SU-DHL-6 (cell line): Measurements from ENCODE around the gene GDPGP1.
A peak's percentile ranks its signal among the peaks of the same experiment; 100 is the strongest.

ENCODE experiments used
- H2AFZ ChIP-seq: fragments of 200-600 bp; sonication (generic); 2 replicates; pipeline ENCODE4 v1.6.1; 2014; ENCODE audit warnings: low read depth, mild to moderate bottlenecking, moderate library complexity, mixed read lengths, antibody characterized with exemption, low read length; ENCODE audit not compliant: severe bottlenecking
- H3F3A ChIP-seq: fragments of 200-600 bp; shearing (Covaris generic); 2 replicates; pipeline ENCODE4 v1.6.0; 2016; ENCODE audit warnings: antibody characterized with exemption, mild to moderate bottlenecking; ENCODE audit not compliant: insufficient read depth
- H3K27ac ChIP-seq: fragments of 200-600 bp; sonication (generic); 2 replicates; pipeline ENCODE4 v1.5.1; 2016; ENCODE audit warnings: low read depth, mild to moderate bottlenecking, low read length, moderate library complexity, mixed read lengths
- H3K27me3 ChIP-seq: fragments of 200-600 bp; sonication (generic), shearing (Covaris generic); 2 replicates; pipeline ENCODE4 v1.6.0; 2014; ENCODE audit warnings: mild to moderate bottlenecking, low read length
- H3K36me3 ChIP-seq: fragments of 200-600 bp; sonication (generic); 2 replicates; pipeline ENCODE4 v1.6.1; 2014; ENCODE audit warnings: mild to moderate bottlenecking, low read length, mixed read lengths
- H3K4me2 ChIP-seq: fragments of 300-600, 200-600 bp; shearing (Covaris generic), sonication (generic); 2 replicates; pipeline ENCODE4 v1.6.0; 2014; ENCODE audit warnings: low read length, low read depth, mild to moderate bottlenecking; ENCODE audit not compliant: poor library complexity, severe bottlenecking
- H3K4me3 ChIP-seq: fragments of 200-600 bp; sonication (generic); 2 replicates; pipeline ENCODE4 v1.5.1; 2014; ENCODE audit warnings: antibody characterized with exemption, low read length, mild to moderate bottlenecking, mixed read lengths; ENCODE audit not compliant: insufficient read depth, poor library complexity, severe bottlenecking
- H3K79me2 ChIP-seq: fragments of 200-600 bp; sonication (generic); 2 replicates; pipeline ENCODE4 v1.6.1; 2014; ENCODE audit warnings: mild to moderate bottlenecking, low read length, moderate library complexity; ENCODE audit not compliant: insufficient read depth
- H3K9ac ChIP-seq: fragments of 200-600 bp; sonication (generic); 2 replicates; pipeline ENCODE4 v1.7.0; 2014; ENCODE audit warnings: mild to moderate bottlenecking, low read length
- H3K9me2 ChIP-seq: fragments of 200-600 bp; sonication (generic); replicated peaks from 2 replicates; pipeline ENCODE4 v1.6.1; 2014; ENCODE audit warnings: low read length; ENCODE audit not compliant: insufficient read depth
- H3K9me3 ChIP-seq: fragments of 200-600 bp; sonication (generic); 2 replicates; pipeline ENCODE4 v1.6.1; 2014; ENCODE audit warnings: low read length, mixed read lengths; ENCODE audit not compliant: insufficient read depth
- H4K20me1 ChIP-seq: fragments of 200-600 bp; sonication (generic); 2 replicates; pipeline ENCODE4 v1.6.1; 2014; ENCODE audit warnings: low read depth, mild to moderate bottlenecking, antibody characterized with exemption, low read length, moderate library complexity, mixed read lengths
- EZH2phosphoT487 ChIP-seq: fragments of 200-600 bp; sonication (generic), shearing (Covaris generic); conservative IDR thresholded peaks from 2 replicates; pipeline ENCODE4 v1.6.1; 2018; ENCODE audit warnings: mild to moderate bottlenecking, antibody characterized with exemption, low read length, moderate library complexity, mixed read lengths
- TF ChIP-seq, protein P1 (sequence below): fragments of 200-600 bp; sonication (generic); IDR thresholded peaks from one replicate; pipeline ENCODE4 v1.5.1; 2017; ENCODE audit warnings: antibody characterized with exemption, mild to moderate bottlenecking, low read length, moderate library complexity; ENCODE audit not compliant: insufficient read depth, poor library complexity, severe bottlenecking

Gene GDPGP1

DNA sequence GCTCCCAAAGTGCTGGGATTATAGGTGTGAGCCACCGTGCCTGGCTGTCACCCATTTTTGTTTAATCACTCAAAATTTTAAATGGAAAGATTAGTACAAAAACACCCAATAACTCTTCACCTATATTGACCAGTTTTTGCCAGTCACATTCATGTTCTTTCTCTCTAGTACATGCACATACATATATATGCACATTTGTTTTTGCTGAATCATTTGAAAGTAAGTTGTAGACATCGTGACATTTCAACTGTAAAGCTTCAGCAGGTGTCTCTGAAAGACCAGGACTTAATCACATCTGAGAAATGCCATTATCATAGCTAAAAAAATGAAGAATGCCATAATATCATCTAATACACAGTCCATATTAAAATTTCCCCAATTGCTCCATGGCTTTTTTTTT lies 39.4 kb upstream of the GDPGP1 start:
- Histone ChIP-seq H3K27ac (no peak overlapping the region), H3K9me3 (no peaks in the 10 kb centered on the region), H4K20me1 (no peaks in the 10 kb centered on the region), H2AFZ (no peak overlapping the region), H3K4me3 (no peak overlapping the region), H3F3A (peaks cover 11% of the 10 kb centered on the region), H3K9ac (no peak overlapping the region), H3K4me2 (no peak overlapping the region), H3K79me2 (no peaks in the 10 kb centered on the region), H3K27me3 (no peaks in the 10 kb centered on the region), H3K9me2 (no peaks in the 10 kb centered on the region), H3K36me3 (no peaks in the 10 kb centered on the region)
- no peak for TF ChIP-seq EZH2phosphoT487
- TF ChIP-seq, protein P1, sequence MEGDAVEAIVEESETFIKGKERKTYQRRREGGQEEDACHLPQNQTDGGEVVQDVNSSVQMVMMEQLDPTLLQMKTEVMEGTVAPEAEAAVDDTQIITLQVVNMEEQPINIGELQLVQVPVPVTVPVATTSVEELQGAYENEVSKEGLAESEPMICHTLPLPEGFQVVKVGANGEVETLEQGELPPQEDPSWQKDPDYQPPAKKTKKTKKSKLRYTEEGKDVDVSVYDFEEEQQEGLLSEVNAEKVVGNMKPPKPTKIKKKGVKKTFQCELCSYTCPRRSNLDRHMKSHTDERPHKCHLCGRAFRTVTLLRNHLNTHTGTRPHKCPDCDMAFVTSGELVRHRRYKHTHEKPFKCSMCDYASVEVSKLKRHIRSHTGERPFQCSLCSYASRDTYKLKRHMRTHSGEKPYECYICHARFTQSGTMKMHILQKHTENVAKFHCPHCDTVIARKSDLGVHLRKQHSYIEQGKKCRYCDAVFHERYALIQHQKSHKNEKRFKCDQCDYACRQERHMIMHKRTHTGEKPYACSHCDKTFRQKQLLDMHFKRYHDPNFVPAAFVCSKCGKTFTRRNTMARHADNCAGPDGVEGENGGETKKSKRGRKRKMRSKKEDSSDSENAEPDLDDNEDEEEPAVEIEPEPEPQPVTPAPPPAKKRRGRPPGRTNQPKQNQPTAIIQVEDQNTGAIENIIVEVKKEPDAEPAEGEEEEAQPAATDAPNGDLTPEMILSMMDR, result no peak

DNA sequence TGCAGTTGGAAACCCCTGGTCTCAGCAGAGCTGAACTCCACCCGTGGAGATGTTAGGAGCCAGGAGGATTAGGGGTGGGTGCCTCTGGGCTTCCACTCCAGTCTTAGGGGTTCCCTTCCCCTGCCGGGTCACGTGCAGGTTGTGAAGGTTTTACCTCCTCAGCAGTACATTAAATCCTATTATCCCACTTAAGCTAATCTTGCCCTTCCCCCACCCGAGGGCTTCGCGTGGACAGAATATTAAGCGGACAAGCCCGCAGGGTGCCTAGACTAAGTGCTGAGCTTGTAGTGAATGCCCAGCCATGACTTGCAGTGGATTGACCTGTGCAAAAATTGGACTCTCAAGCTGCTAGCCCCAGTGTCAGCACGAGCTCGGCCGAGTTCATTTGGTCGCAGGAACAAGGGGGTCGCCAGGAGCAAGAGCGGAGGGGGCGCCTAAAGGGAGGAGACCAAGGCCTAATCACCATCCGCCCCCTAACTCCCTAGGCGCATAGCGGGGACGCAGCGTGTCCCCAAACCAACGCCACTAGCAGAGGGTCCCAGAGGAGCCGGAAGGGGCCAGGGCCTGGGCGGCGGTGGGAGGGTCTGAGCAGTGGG lies 33.4 kb upstream of the GDPGP1 start:
- no peaks in the 10 kb centered on the region for H3K27me3 ChIP-seq
- H3K9me2 ChIP-seq, result no peaks in the 10 kb centered on the region
- H3K27ac ChIP-seq, result no peak overlapping the region
- TF ChIP-seq, protein P1, result no peak
- TF ChIP-seq EZH2phosphoT487, result no peak
- H3K36me3 ChIP-seq, result no peaks in the 10 kb centered on the region
- H3F3A ChIP-seq, result peaks cover 7% of the 10 kb centered on the region; the same call in 1 of the 2 replicates
- H3K9ac ChIP-seq, result peak overlapping the region; percentile 68
- H3K79me2 ChIP-seq, result no peaks in the 10 kb centered on the region
- no peaks in the 10 kb centered on the region for H3K9me3 ChIP-seq
- peak overlapping the region; percentile 77 for H3K4me3 ChIP-seq
- no peaks in the 10 kb centered on the region for H4K20me1 ChIP-seq
- H2AFZ ChIP-seq, result peak overlapping the region; percentile 98
- H3K4me2 ChIP-seq, result peak overlapping the region; percentile 62

DNA sequence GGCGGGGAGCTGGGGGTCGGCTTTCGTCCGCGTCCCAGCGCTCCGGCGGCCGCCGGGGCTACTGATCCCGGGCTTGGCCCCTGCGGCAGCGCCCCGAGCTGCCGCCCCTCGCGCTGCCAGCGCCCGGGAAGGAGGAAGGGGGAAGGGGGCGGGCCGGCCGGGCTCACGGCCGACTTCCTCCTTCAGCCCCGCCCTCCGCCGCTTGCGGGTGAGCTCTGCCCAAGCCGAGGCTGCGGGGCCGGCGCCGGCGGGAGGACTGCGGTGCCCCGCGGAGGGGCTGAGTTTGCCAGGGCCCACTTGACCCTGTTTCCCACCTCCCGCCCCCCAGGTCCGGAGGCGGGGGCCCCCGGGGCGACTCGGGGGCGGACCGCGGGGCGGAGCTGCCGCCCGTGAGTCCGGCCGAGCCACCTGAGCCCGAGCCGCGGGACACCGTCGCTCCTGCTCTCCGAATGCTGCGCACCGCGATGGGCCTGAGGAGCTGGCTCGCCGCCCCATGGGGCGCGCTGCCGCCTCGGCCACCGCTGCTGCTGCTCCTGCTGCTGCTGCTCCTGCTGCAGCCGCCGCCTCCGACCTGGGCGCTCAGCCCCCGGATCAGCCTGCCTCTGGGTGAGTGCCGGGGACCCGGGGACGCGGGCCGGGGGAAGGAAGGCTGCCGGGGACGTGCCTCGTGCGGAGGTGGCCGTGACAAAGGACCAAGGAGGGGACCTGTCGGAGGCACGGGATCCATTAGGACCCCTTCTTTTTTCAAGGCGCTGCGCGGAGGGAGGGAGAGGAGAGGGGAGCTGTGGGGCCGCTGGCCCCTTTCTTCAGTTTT lies 32.7 kb upstream of the GDPGP1 start, which contains the start of gene SEMA4B:
Gene SEMA4B (plus strand): TSS at position 201 of the 814 bp plus-strand sequence. CDS start 249 bp downstream, at position 450.
- H3K4me2 ChIP-seq, result peak within 1 kb of the TSS; percentile 62
- no peak within 1 kb of the TSS for H3K27ac ChIP-seq
- H3F3A ChIP-seq, result peaks cover 7% of the 10 kb centered on the region; the same call in 1 of the 2 replicates
- no peaks in the 10 kb centered on the region for H4K20me1 ChIP-seq
- H3K9me2 ChIP-seq, result no peaks in the 10 kb centered on the region
- H3K9me3 ChIP-seq, result no peaks in the 10 kb centered on the region
- peak within 1 kb of the TSS; percentile 68 for H3K9ac ChIP-seq
- no peaks in the 10 kb centered on the region for H3K27me3 ChIP-seq
- H3K36me3 ChIP-seq, result no peaks in the 10 kb centered on the region
- peak within 1 kb of the TSS; percentile 98 for H2AFZ ChIP-seq
- TF ChIP-seq, protein P1, result no peak
- TF ChIP-seq EZH2phosphoT487, result no peak
- peak within 1 kb of the TSS; percentile 77 for H3K4me3 ChIP-seq
- H3K79me2 ChIP-seq, result no peaks in the 10 kb centered on the region
